MCF 10A (cell line): Measurements from ENCODE around the gene PGAM2. TPM values are rescaled to one million over a fixed set of nuclear protein-coding genes. Genes with fewer than 3 reads are reported as not detected.
"Not testable (repeated sequence)": the region's sequence is repeated elsewhere in the genome, so short reads cannot be mapped to it uniquely, and the experiment has no call there.

Experiments
- BruUV-seq: library from RNA; stranded (reverse); fragments of 400-500 nt; replicated peaks from 2 replicates; lab custom pipeline; 2021; lab: Mats Ljungman, UMichigan
- CTCF ChIA-PET: fragments of 300-600 bp; sonication (Branson Sonifier 250); formaldehyde crosslinking; extraction: SDS; loops from one replicate; lab custom pipeline; 2021; ENCODE audit warnings: antibody characterized with exemption, inconsistent platforms; lab: Yijun Ruan, JAX
- POLR2A ChIA-PET: fragments of 300-600, 350-650 bp; sonication (Branson Sonifier 250); formaldehyde crosslinking; extraction: SDS; loops from one replicate; lab custom pipeline; 2020; ENCODE audit warnings: antibody characterized with exemption, inconsistent platforms; lab: Yijun Ruan, JAX
- DNase-seq: peaks from one replicate; pipeline ENCODE4 v3.0.0-alpha.2; 2018; ENCODE audit not compliant: unreplicated experiment
- H3K27ac Mint-ChIP-seq: one replicate; pipeline ENCODE4 v1.8.0; 2022; ENCODE audit warnings: mild to moderate bottlenecking, low read depth, mixed read lengths; ENCODE audit not compliant: unreplicated experiment
- H3K27me3 Mint-ChIP-seq: one replicate; pipeline ENCODE4 v1.8.0; 2022; ENCODE audit warnings: mixed read lengths; ENCODE audit not compliant: insufficient read depth, unreplicated experiment
- H3K36me3 Mint-ChIP-seq: one replicate; pipeline ENCODE4 v1.8.0; 2022; ENCODE audit warnings: mild to moderate bottlenecking, moderate library complexity, mixed read lengths; ENCODE audit not compliant: insufficient read depth, unreplicated experiment
- H3K4me1 Mint-ChIP-seq: one replicate; pipeline ENCODE4 v1.8.0; 2022; ENCODE audit warnings: mixed read lengths; ENCODE audit not compliant: insufficient read depth, unreplicated experiment
- H3K4me3 Mint-ChIP-seq: one replicate; pipeline ENCODE4 v1.8.0; 2022; ENCODE audit warnings: mild to moderate bottlenecking, moderate library complexity, mixed read lengths; ENCODE audit not compliant: unreplicated experiment
- H3K9me3 Mint-ChIP-seq: one replicate; pipeline ENCODE4 v1.8.0; 2022; ENCODE audit warnings: mixed read lengths; ENCODE audit not compliant: unreplicated experiment
- CTCF ChIP-seq: fragments of 200-600 bp; IDR thresholded peaks from one replicate; pipeline ENCODE4 v1.8.0; 2022; ENCODE audit warnings: antibody characterized with exemption, mild to moderate bottlenecking; ENCODE audit not compliant: unreplicated experiment
- intact Hi-C: fragments of 100-400 bp; cut with micrococcal nuclease; formaldehyde crosslinking; loops from 2 replicates; pipeline ENCODE4 v1.14.1; 2022
- microRNA-seq: library from miRNA; unstranded; fragments of <30 nt; microRNA quantifications from one replicate; pipeline ENCODE4 v1.2.0, GENCODE V29; 2022
- total RNA-seq: library from RNA; stranded (reverse); gene quantifications from 2 replicates; pipeline ENCODE4 v1.2.3, GENCODE V29; 2022

The PGAM2 gene
- total RNA-seq, 1 experiment from 2014 or later, result not detected

GRCh38 chr7:44018857-44019807 lies 46.2 kb downstream of the PGAM2 start:
- H3K27me3 Mint-ChIP-seq, H3K4me1 Mint-ChIP-seq, H3K9me3 Mint-ChIP-seq, H3K36me3 Mint-ChIP-seq, intact Hi-C loops, BruUV-seq: not testable (repeated sequence)
- peak overlapping the region; percentile 80 for H3K4me3 Mint-ChIP-seq
- TF ChIP-seq CTCF, result peak; percentile 48
- peak; percentile 93 for DNase-seq
- ChIA-PET CTCF (interaction anchor here (0.6 to 1.6 kb wide), 14 partner anchors 29 to 471 kb away, joined by 3 to 12 read pairs (median 4); partner anchors contain the start of genes NUDCD3 and YKT6), POLR2A (interaction anchor here (0.7 to 1.2 kb wide), 4 partner anchors 25 to 501 kb away, joined by 3 to 5 read pairs (median 4); partner anchors contain the start of genes DBNL and POLD2)
- peak overlapping the region; percentile 71 for H3K27ac Mint-ChIP-seq

- BruUV-seq, intact Hi-C loops, H3K9me3 Mint-ChIP-seq, DNase-seq, H3K4me3 Mint-ChIP-seq, POLR2A ChIA-PET, H3K27ac Mint-ChIP-seq, CTCF ChIA-PET, H3K4me1 Mint-ChIP-seq, H3K27me3 Mint-ChIP-seq: not testable (repeated sequence)
- peaks cover 16% of the 10 kb centered on the region for H3K36me3 Mint-ChIP-seq
Observed at GRCh38 chr7:44015090-44015489, 50.3 kb downstream of the PGAM2 start.

Small RNA genes within 50 kb of the gene (microRNA-seq; reads per million reads assigned to microRNA genes)
- gene MIR6837 (0.40 reads per million), gene MIR6838 (1.1 reads per million)

Other genes with a start within 250 kb of the PGAM2 start
- 176 and 188 TPM in 2 replicates for gene MRPS24, start 196.1 kb downstream of the PGAM2 start, total RNA-seq
- 37.2 and 51.1 TPM in 2 replicates for gene URGCP, start 159.0 kb downstream of the PGAM2 start, total RNA-seq
- gene UBE2D4, start 139.1 kb downstream of the PGAM2 start, total RNA-seq, result 11.6 and 13.7 TPM in 2 replicates
- not detected in 2 replicates for gene SPDYE1, start 67.7 kb downstream of the PGAM2 start, total RNA-seq
- gene DBNL, start 20.9 kb downstream of the PGAM2 start, total RNA-seq, result 49.7 and 52.9 TPM in 2 replicates
- gene POLM, start 17.0 kb upstream of the PGAM2 start, total RNA-seq, result 19.2 and 22.8 TPM in 2 replicates
- gene AEBP1, start 38.8 kb upstream of the PGAM2 start, total RNA-seq, result not detected in 2 replicates
- 118 and 179 TPM in 2 replicates for gene POLD2, start 58.0 kb upstream of the PGAM2 start, total RNA-seq
- not detected in 2 replicates for gene MYL7, start 75.8 kb upstream of the PGAM2 start, total RNA-seq
- gene GCK, start 123.9 kb upstream of the PGAM2 start, total RNA-seq, result not detected in 2 replicates
- gene YKT6, start 135.4 kb upstream of the PGAM2 start, total RNA-seq, result 107 and 153 TPM in 2 replicates